GM18517 (cell line): ENCODE results near the gene DNM3.

Experiments
- ATAC-seq: cut with Tn5 transposase; IDR thresholded peaks from one replicate; pipeline ENCODE4 v1.9.1; 2021; ENCODE audit warnings: mild to moderate bottlenecking, moderate library complexity; ENCODE audit not compliant: unreplicated experiment

The DNM3 gene

GRCh38 chr1:172308142-172308541 is 466.8 kb downstream of the DNM3 start:
- ATAC-seq: no peak

- ATAC-seq: no peak
Observed at GRCh38 chr1:172308577-172308976, 467.3 kb downstream of the DNM3 start.

- no peak for ATAC-seq
Observed at GRCh38 chr1:172320733-172321132, 479.4 kb downstream of the DNM3 start.

- no peak for ATAC-seq
Observed at GRCh38 chr1:172321451-172321850, 480.2 kb downstream of the DNM3 start.

GRCh38 chr1:172322219-172323061 is 481.1 kb downstream of the DNM3 start:
- no peak for ATAC-seq

GRCh38 chr1:172323686-172324085 is 482.4 kb downstream of the DNM3 start:
- ATAC-seq: no peak

GRCh38 chr1:172324086-172324485 is 482.8 kb downstream of the DNM3 start:
- ATAC-seq: no peak

- no peak for ATAC-seq
Observed at GRCh38 chr1:172324761-172325160, 483.5 kb downstream of the DNM3 start.

- no peak for ATAC-seq
Observed at GRCh38 chr1:172325531-172325930, 484.2 kb downstream of the DNM3 start.

GRCh38 chr1:172326136-172326535 is 484.8 kb downstream of the DNM3 start:
- ATAC-seq: no peak

- no peak for ATAC-seq
Observed at GRCh38 chr1:172328266-172328665, 487.0 kb downstream of the DNM3 start.

GRCh38 chr1:172332230-172332629 is 490.9 kb downstream of the DNM3 start:
- no peak for ATAC-seq

- no peak for ATAC-seq
Observed at GRCh38 chr1:172335377-172335776, 494.1 kb downstream of the DNM3 start.

GRCh38 chr1:172338295-172338735 is 497.0 kb downstream of the DNM3 start:
- ATAC-seq: no peak

GRCh38 chr1:172339842-172340241 is 498.5 kb downstream of the DNM3 start:
- ATAC-seq: no peak

- ATAC-seq: peak; percentile 48
Observed at GRCh38 chr1:172340520-172340919, 499.2 kb downstream of the DNM3 start.

GRCh38 chr1:172341697-172342096 is 500.4 kb downstream of the DNM3 start:
- no peak for ATAC-seq

- ATAC-seq: peak; percentile 41
Observed at GRCh38 chr1:172342584-172343239, 501.4 kb downstream of the DNM3 start.

- peak; percentile 15 for ATAC-seq
Observed at GRCh38 chr1:172343240-172344160, 502.2 kb downstream of the DNM3 start.

- no peak for ATAC-seq
Observed at GRCh38 chr1:172344444-172344843, 503.1 kb downstream of the DNM3 start.

GRCh38 chr1:172345077-172345476 is 503.8 kb downstream of the DNM3 start:
- ATAC-seq: no peak
